Left forelimb (tissue), 1 donor: Measurements from ENCODE around the gene SFMBT1.
"Not testable (repeated sequence)": the region's sequence is repeated elsewhere in the genome, so short reads cannot be mapped to it uniquely, and the experiment has no call there.

Experiments
- DNase-seq: peaks from one replicate; pipeline ENCODE4 v3.0.0-alpha.2; 2018; ENCODE audit warnings: low spot score

SFMBT1 gene

GRCh38 chr3:53035825-53036619 lies 9.9 kb downstream of the SFMBT1 start:
- DNase-seq = no peak

GRCh38 chr3:53035018-53035417 lies 10.9 kb downstream of the SFMBT1 start:
- not testable (repeated sequence) for DNase-seq

- DNase-seq = not testable (repeated sequence)
These were observed 11.5 kb downstream of the SFMBT1 start for GRCh38 chr3:53034411-53034810.

- no peak for DNase-seq
These were observed 13.3 kb downstream of the SFMBT1 start for GRCh38 chr3:53032609-53033008.

- no peak for DNase-seq
These were observed 15.0 kb downstream of the SFMBT1 start for GRCh38 chr3:53030619-53031449.

GRCh38 chr3:53028641-53029040 lies 17.2 kb downstream of the SFMBT1 start:
- DNase-seq = no peak

- no peak for DNase-seq
These were observed 18.5 kb downstream of the SFMBT1 start for GRCh38 chr3:53027254-53027844.

GRCh38 chr3:53026382-53027162 lies 19.3 kb downstream of the SFMBT1 start:
- no peak for DNase-seq

GRCh38 chr3:53024315-53024714 lies 21.6 kb downstream of the SFMBT1 start:
- no peak for DNase-seq

GRCh38 chr3:53023072-53023823 lies 22.6 kb downstream of the SFMBT1 start:
- no peak for DNase-seq

- DNase-seq = no peak
These were observed 23.2 kb downstream of the SFMBT1 start for GRCh38 chr3:53022647-53023046.

GRCh38 chr3:53016236-53016635 lies 29.6 kb downstream of the SFMBT1 start:
- no peak for DNase-seq

GRCh38 chr3:53011324-53011723 lies 34.5 kb downstream of the SFMBT1 start:
- no peak for DNase-seq

GRCh38 chr3:53009826-53010539 lies 35.9 kb downstream of the SFMBT1 start:
- no peak for DNase-seq

- DNase-seq = no peak
These were observed 36.9 kb downstream of the SFMBT1 start for GRCh38 chr3:53008932-53009331.

- DNase-seq = no peak
These were observed 39.9 kb downstream of the SFMBT1 start for GRCh38 chr3:53005854-53006513.

GRCh38 chr3:53005338-53005737 lies 40.5 kb downstream of the SFMBT1 start:
- DNase-seq = no peak

GRCh38 chr3:53003320-53003719 lies 42.6 kb downstream of the SFMBT1 start:
- no peak for DNase-seq

- DNase-seq = no peak
These were observed 46.9 kb downstream of the SFMBT1 start for GRCh38 chr3:52998771-52999513.
